SW 1271 (cell line): ENCODE data around the gene RPL10A.
"Not testable (repeated sequence)": the region's sequence is repeated elsewhere in the genome, so short reads cannot be mapped to it uniquely, and the experiment has no call there.

Source experiments
- DNase-seq, 2 experiments: peaks; one replicate each; lab custom pipeline; 2025; lab: John Stamatoyannopoulos, UW

The RPL10A gene

GRCh38 chr6:35468181-35468979, at the start of gene RPL10A:
Gene RPL10A, plus strand, starts transcription at chr6:35468401. Its CDS starts 34 bp downstream, at chr6:35468435.
- peak; percentile 84 to 94 for DNase-seq

GRCh38 chr6:35419417-35419816, 48.8 kb upstream of the RPL10A start:
- DNase-seq, result no peak

- no peak for DNase-seq
Observed at GRCh38 chr6:35419961-35420360, 48.2 kb upstream of the RPL10A start.

- DNase-seq, result peak; percentile 38 to 76
Observed at GRCh38 chr6:35425284-35425683, 42.9 kb upstream of the RPL10A start.

- DNase-seq, result no peak
Observed at GRCh38 chr6:35426074-35426473, 42.1 kb upstream of the RPL10A start.

- no peak for DNase-seq
Observed at GRCh38 chr6:35427435-35427834, 40.8 kb upstream of the RPL10A start.

- no peak for DNase-seq
Observed at GRCh38 chr6:35427851-35428321, 40.3 kb upstream of the RPL10A start.

GRCh38 chr6:35428421-35429149, 39.6 kb upstream of the RPL10A start:
- DNase-seq, result no peak

GRCh38 chr6:35429463-35429862, 38.7 kb upstream of the RPL10A start:
- DNase-seq, result no peak

- no peak for DNase-seq
Observed at GRCh38 chr6:35432291-35432690, 35.9 kb upstream of the RPL10A start.

- DNase-seq, result not testable (repeated sequence)
Observed at GRCh38 chr6:35432702-35433101, 35.5 kb upstream of the RPL10A start.

GRCh38 chr6:35435074-35435837, 32.9 kb upstream of the RPL10A start:
- DNase-seq, result no peak

GRCh38 chr6:35436071-35436857, 31.9 kb upstream of the RPL10A start:
- DNase-seq, result no peak

- DNase-seq, result not testable (repeated sequence)
Observed at GRCh38 chr6:35438378-35439065, 29.7 kb upstream of the RPL10A start.

- DNase-seq, result no peak
Observed at GRCh38 chr6:35439308-35439707, 28.9 kb upstream of the RPL10A start.

- no peak for DNase-seq
Observed at GRCh38 chr6:35441205-35441604, 27.0 kb upstream of the RPL10A start.

- DNase-seq, result no peak
Observed at GRCh38 chr6:35441642-35442041, 26.6 kb upstream of the RPL10A start.

- no peak for DNase-seq
Observed at GRCh38 chr6:35442693-35443092, 25.5 kb upstream of the RPL10A start.

GRCh38 chr6:35443341-35444030, 24.7 kb upstream of the RPL10A start:
- DNase-seq, result no peak

GRCh38 chr6:35445691-35446090, 22.5 kb upstream of the RPL10A start:
- DNase-seq, result no peak
